Eye (tissue), 1 donor: ENCODE data around the gene NTN3.

ENCODE experiments used
- DNase-seq: peaks from one replicate; pipeline ENCODE4 v3.0.0-alpha.2; 2015

NTN3 gene

DNA sequence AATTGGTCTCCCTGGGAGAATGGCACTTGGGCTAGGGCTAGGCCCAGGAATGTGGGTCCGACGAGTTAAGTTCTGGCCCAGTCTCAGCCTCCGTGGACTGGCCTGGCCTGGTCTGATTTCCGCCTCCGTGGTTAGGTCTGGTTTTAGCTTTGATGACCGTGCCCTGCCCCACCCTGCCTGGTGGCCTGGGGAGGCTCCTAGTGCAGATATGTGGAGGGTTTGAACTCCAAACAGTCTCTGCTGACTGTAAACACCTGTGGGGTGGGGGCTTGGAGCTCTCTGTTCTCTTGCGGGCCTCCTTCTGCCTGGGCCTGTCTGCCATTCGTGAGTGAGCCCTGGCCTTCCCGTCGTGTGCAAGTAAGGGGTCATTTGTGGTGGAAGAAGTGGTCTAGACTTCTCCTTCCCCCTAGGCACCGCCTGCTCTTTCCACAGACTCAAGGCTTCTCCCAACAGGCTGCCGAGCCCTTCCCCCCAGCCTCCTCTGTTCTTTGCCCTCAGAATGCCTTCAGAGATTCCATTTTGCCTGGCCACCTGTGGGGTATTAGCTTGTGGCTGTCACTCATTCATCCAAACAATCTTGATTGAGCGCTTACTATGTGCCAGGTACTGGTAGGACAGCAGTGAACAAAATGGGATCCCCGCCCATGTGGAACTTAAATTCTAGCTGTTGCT is 44.2 kb downstream of the NTN3 start:
- DNase-seq: peak; percentile 10

DNA sequence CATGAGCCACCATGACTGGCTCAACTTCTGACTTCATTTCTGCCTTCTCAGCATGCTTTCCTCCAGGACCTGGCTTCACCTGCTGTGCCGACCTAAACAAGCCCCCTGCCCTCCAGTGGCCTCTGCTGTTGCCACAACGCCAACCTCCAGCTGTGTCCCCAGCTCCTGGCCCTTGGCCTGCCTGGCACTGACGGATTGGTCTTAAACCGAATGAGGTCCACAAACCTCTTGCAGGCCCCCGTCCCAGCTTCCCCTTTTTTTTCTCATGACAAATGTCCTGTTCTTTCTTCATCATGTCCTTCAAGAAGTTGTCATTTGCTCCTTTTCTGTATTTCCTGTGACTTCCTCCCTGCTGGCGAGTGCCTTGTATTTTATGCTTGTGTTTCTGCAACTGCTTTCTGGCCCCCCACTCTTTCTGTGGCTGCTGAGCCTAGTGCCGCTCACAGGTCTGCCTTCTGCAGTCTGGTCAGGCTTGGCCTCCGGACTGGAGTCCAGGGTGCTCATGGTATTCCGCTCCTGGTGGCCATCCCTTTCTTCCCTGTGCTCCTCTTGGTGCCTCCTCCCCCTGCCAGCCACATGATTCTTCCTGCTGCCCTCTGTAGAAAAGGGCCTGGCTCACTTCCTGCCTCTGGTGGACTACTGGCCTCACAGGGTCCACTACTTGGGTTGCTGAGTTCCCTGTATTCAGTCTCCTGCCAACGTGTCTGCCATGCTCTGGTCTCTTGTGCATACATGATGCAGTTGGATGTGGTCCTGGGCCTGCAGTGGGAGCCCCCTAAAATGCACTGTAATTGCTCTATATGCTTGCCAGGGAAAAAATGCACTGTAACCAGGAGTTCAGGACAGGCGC is 45.5 kb downstream of the NTN3 start:
- no peak for DNase-seq

DNA sequence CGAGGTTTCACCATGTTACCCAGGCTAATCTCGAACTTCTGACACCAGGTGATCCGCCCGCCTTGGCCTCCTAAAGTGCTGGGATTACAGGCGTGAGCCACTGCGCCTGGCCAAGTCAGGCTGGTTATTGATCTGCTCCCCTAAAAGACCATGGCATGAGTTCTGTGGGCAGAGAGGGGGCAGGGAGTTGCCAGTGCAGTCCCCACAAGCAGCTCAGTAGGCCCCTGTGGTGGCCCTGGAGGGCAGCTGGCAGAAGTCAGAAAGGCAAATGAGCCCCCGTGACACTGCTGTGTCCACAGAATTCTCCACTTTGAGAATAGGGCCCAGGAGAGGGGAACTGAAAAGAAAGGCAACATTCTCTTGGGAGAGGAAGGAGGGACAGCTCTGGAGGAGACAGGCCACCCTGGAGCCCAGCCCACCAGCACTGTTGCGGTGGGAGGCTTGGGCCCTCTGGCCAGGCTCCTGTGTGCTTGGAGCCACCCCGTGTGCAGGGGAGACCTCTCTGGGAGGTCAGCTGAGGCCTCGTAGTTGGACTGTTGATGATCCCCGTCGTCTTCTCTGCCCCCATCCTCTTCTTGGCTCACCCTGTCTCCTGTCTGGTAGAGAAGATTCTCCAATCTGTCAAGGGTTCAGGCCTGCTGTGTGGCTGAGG is 47.0 kb downstream of the NTN3 start:
- no peak for DNase-seq

DNA sequence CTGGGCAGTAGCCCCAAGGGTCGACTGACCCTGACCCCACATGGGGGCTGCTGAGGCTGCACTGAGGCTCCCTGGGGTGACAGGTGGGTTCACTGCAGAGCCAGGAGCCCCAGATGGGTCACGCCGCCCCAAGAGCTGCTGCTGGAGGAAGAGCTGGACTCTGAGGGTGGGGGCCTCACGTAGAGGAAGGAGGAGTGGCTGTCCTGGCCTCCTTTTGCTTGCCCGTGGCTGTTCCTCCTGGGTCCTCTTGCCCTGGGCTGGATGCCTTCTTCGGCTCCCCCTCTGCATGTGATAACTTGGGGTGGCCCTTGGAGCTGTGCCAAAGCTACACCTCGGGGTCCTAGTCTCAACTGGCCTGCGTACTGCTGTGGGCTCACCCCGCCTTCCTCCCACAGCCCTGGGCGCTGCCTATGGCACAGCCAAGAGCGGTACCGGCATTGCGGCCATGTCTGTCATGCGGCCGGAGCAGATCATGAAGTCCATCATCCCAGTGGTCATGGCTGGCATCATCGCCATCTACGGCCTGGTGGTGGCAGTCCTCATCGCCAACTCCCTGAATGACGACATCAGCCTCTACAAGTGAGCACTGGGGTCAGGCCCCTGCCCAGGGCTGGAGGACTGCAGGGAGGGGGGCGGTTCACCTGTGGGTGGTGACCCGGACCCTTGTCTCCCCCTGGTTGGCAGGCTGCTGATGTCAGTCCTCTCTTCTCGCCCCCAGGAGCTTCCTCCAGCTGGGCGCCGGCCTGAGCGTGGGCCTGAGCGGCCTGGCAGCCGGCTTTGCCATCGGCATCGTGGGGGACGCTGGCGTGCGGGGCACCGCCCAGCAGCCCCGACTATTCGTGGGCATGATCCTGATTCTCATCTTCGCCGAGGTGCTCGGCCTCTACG is 48.0 kb downstream of the NTN3 start:
- no peak for DNase-seq

DNA sequence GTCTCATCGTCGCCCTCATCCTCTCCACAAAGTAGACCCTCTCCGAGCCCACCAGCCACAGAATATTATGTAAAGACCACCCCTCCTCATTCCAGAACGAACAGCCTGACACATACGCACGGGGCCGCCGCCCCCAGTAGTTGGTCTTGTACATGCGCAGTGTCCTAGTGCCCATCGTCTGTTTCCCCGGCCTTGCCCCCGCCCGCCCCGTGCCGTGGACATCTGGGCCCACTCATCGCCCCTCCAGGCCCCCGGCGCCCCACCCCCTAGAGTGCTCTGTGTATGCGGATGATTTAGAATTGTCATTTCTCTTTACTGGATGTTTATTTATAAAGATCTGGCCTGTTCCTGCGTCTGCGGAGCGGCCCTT is 48.6 kb downstream of the NTN3 start:
- DNase-seq: no peak

DNA sequence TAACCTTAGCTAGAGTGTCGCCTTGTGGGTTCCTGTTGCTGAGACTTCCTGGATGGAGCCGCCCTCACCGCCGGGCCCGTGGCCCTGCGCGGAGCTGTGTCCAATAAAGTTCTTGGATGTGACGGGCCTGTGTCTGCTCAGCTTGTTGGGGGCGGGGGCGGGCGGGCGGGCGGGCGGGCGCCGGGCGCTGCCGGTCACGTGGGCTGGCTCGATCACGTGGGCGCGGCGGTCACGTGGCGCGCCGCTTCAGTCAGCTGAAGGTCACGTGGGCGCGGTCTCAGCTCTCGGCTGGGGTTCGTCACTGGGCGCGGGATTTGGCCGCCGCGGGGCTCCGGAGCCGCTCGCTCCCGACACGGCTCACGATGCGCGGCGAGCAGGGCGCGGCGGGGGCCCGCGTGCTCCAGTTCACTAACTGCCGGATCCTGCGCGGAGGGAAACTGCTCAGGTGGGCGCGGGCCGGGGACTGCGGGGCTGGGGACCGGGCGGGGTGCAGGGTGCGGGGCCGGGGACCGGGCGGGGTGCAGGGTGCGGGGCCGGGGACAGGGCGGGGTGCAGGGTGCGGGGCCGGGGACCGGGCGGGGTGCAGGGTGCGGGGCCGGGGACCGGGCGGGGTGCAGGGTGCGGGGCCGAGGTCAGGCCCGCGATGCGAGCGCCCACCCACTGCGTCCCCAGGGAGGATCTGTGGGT is 49.1 kb downstream of the NTN3 start, which contains the start of gene AMDHD2:
TSS of gene AMDHD2 (plus strand) at position 275 of the 687 bp plus-strand sequence. CDS start at position 363, 88 bp downstream.
- peak; percentile 95 for DNase-seq

DNA sequence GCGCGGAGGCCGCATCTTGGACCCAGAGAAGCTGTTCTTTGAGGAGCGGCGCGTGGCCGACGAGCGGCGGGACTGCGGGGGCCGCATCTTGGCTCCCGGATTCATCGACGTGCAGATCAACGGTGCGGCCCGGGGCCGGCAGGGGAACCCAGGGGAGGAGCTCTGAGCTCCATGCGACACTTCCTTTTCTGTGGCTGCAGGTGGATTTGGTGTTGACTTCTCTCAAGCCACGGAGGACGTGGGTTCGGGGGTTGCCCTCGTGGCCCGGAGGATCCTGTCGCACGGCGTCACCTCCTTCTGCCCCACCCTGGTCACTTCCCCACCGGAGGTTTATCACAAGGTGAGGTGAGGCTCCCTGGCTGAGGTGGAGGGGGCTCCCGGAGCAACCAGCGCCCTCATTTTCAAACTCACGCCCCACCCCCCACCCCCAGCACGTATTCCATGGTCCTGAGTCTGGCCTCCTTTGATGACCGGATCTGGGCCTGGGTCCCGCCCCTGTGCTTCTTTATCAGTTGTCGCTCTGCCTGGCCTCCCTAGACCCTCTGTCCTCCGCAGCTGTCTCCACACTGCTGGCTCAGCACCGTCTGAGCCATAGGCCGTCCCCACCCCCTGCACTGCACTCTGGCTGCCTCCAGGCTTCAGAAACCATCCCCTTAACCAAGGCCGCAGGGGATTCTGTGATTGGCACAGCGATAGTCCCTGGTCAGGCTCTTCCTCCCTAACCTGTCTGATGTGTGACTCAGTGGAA is 49.9 kb downstream of the NTN3 start:
- DNase-seq: no peak
